Neural cell (in vitro differentiated cells): ENCODE data around the gene SAMM50. TPM values are rescaled to one million over a fixed set of nuclear protein-coding genes. Genes with fewer than 3 reads are reported as not detected.

Source experiments
- H2AFZ ChIP-seq: fragments of 200-600, 300-800 bp; sonication (generic), shearing (Covaris generic); 2 replicates; pipeline ENCODE4 v1.6.0; 2014; ENCODE audit warnings: low read depth, mild to moderate bottlenecking, antibody characterized with exemption, low read length, moderate library complexity
- H3F3A ChIP-seq: fragments of 200-600 bp; shearing (Covaris generic); 2 replicates; pipeline ENCODE4 v1.6.1; 2016; ENCODE audit warnings: mild to moderate bottlenecking, moderate library complexity, mixed read lengths, antibody characterized with exemption, low read length; ENCODE audit not compliant: insufficient read depth, poor library complexity, severe bottlenecking
- H3K27ac ChIP-seq: fragments of 200-600, 300-800 bp; sonication (generic), shearing (Covaris generic); 2 replicates; pipeline ENCODE4 v1.5.1; 2014; ENCODE audit warnings: mild to moderate bottlenecking, low read length, moderate library complexity
- H3K27me3 ChIP-seq: fragments of 300-800, 200-600 bp; sonication (generic), shearing (Covaris generic); 2 replicates; pipeline ENCODE4 v1.6.0; 2014; ENCODE audit warnings: mild to moderate bottlenecking, low read depth, low read length, moderate library complexity; ENCODE audit not compliant: insufficient read depth
- H3K36me3 ChIP-seq: fragments of 300-800, 200-600 bp; sonication (generic), shearing (Covaris generic); 2 replicates; pipeline ENCODE4 v1.5.1; 2014; ENCODE audit warnings: mild to moderate bottlenecking, antibody characterized with exemption, low read length, moderate library complexity; ENCODE audit not compliant: insufficient read depth
- H3K4me2 ChIP-seq: fragments of 300-800, 200-600 bp; sonication (generic), shearing (Covaris generic); 2 replicates; pipeline ENCODE4 v1.6.0; 2014; ENCODE audit warnings: mild to moderate bottlenecking, low read length
- H3K4me3 ChIP-seq: fragments of 300-800, 200-600 bp; sonication (generic), shearing (Covaris generic); 2 replicates; pipeline ENCODE4 v1.5.1; 2014; ENCODE audit warnings: mild to moderate bottlenecking, low read length, moderate library complexity
- H3K79me2 ChIP-seq: fragments of 200-600 bp; shearing (Covaris generic); replicated peaks from 2 replicates; pipeline ENCODE4 v1.6.0; 2014; ENCODE audit warnings: mild to moderate bottlenecking, low read length, moderate library complexity; ENCODE audit not compliant: insufficient read depth
- H3K9ac ChIP-seq: fragments of 300-800, 200-600 bp; sonication (generic), shearing (Covaris generic); 2 replicates; pipeline ENCODE4 v1.6.1; 2016; ENCODE audit warnings: mild to moderate bottlenecking, low read length, mixed read lengths
- H3K9me2 ChIP-seq: fragments of 200-600 bp; shearing (Covaris generic); 2 replicates; pipeline ENCODE4 v1.6.1; 2016; ENCODE audit warnings: mild to moderate bottlenecking, low read length, mixed read lengths; ENCODE audit not compliant: insufficient read depth
- H3K9me3 ChIP-seq: fragments of 200-600, 300-800 bp; sonication (generic), shearing (Covaris generic); 2 replicates; pipeline ENCODE4 v1.6.1; 2016; ENCODE audit warnings: mild to moderate bottlenecking, mixed run types, low read length, moderate library complexity, mixed read lengths
- H4K20me1 ChIP-seq: fragments of 200-600 bp; shearing (Covaris generic); 2 replicates; pipeline ENCODE4 v1.6.1; 2016; ENCODE audit warnings: mild to moderate bottlenecking, mixed run types; ENCODE audit not compliant: insufficient read depth
- CTCF ChIP-seq: fragments of 450-650 bp; IDR thresholded peaks from 2 replicates; pipeline ENCODE4 v1.5.1; 2014; ENCODE audit warnings: antibody characterized with exemption, mild to moderate bottlenecking, moderate library complexity; ENCODE audit not compliant: poor library complexity, severe bottlenecking
- EP300 ChIP-seq: fragments of 450-650 bp; conservative IDR thresholded peaks from 2 replicates; pipeline ENCODE4 v1.6.1; 2014; ENCODE audit warnings: antibody characterized with exemption, mild to moderate bottlenecking, moderate library complexity; ENCODE audit not compliant: poor library complexity, severe bottlenecking
- EZH2 ChIP-seq: fragments of 200-600, 300-800 bp; shearing (Covaris generic), sonication (generic); IDR thresholded peaks from 2 replicates; pipeline ENCODE4 v1.6.1; 2014; ENCODE audit warnings: antibody characterized with exemption, low read length, borderline replicate concordance, mild to moderate bottlenecking; ENCODE audit not compliant: insufficient read depth, poor library complexity, severe bottlenecking
- MXI1 ChIP-seq: fragments of 450-650 bp; conservative IDR thresholded peaks from 2 replicates; pipeline ENCODE4 v1.6.1; 2014; ENCODE audit warnings: antibody characterized with exemption, mild to moderate bottlenecking; ENCODE audit not compliant: poor library complexity, severe bottlenecking
- POLR2AphosphoS5 ChIP-seq: IDR thresholded peaks from 2 replicates; pipeline ENCODE4 v1.6.1; 2012
- RAD21 ChIP-seq: fragments of 450-650 bp; conservative IDR thresholded peaks from 2 replicates; pipeline ENCODE4 v1.6.1; 2014; ENCODE audit warnings: antibody characterized with exemption, mild to moderate bottlenecking, moderate library complexity
- REST ChIP-seq: IDR thresholded peaks from 2 replicates; pipeline ENCODE4 v1.6.1; 2012; ENCODE audit warnings: borderline replicate concordance
- SMC3 ChIP-seq: fragments of 450-650 bp; conservative IDR thresholded peaks from 2 replicates; pipeline ENCODE4 v1.6.1; 2014; ENCODE audit warnings: antibody characterized with exemption, mild to moderate bottlenecking, moderate library complexity; ENCODE audit not compliant: poor library complexity
- TAF1 ChIP-seq: IDR thresholded peaks from 2 replicates; pipeline ENCODE4 v1.6.1; 2012; ENCODE audit warnings: low read depth
- polyA plus RNA-seq: library from polyadenylated mRNA; depleted of rRNA; stranded (reverse); fragments of >200 nt; gene quantifications from 2 replicates; pipeline ENCODE4 v1.2.3, GENCODE V29; 2014

SAMM50 gene
- polyA plus RNA-seq, 1 donor from 2014 or later: 38.1 TPM

- Histone ChIP-seq H3F3A (no peaks in the 10 kb centered on the region), H3K4me2 (no peak overlapping the region), H2AFZ (no peak overlapping the region), H3K79me2 (no peaks in the 10 kb centered on the region), H3K27me3 (no peaks in the 10 kb centered on the region), H3K27ac (no peak overlapping the region), H3K9me3 (no peaks in the 10 kb centered on the region), H3K36me3 (no peaks in the 10 kb centered on the region), H3K9me2 (no peaks in the 10 kb centered on the region), H4K20me1 (no peaks in the 10 kb centered on the region), H3K9ac (no peak overlapping the region), H3K4me3 (no peak overlapping the region)
- no peak for TF ChIP-seq REST
Measured at GRCh38 chr22:43919106-43919973, 35.9 kb upstream of the SAMM50 start.

- Histone ChIP-seq H3K79me2 (no peaks in the 10 kb centered on the region), H3K9me3 (no peaks in the 10 kb centered on the region), H3K4me3 (no peak overlapping the region), H4K20me1 (no peaks in the 10 kb centered on the region), H3K27ac (no peak overlapping the region), H2AFZ (no peak overlapping the region), H3K36me3 (no peaks in the 10 kb centered on the region), H3K4me2 (no peak overlapping the region), H3K9me2 (no peaks in the 10 kb centered on the region), H3F3A (no peaks in the 10 kb centered on the region), H3K9ac (no peak overlapping the region), H3K27me3 (no peaks in the 10 kb centered on the region)
- no peak for TF ChIP-seq CTCF
- TF ChIP-seq TAF1: no peak
- no peak for TF ChIP-seq MXI1
- no peak for TF ChIP-seq POLR2AphosphoS5
- TF ChIP-seq SMC3: no peak
Measured at GRCh38 chr22:43921370-43921769, 33.9 kb upstream of the SAMM50 start.

- Histone ChIP-seq H3K79me2 (no peaks in the 10 kb centered on the region), H3F3A (no peaks in the 10 kb centered on the region), H3K9me3 (no peaks in the 10 kb centered on the region), H3K27me3 (no peaks in the 10 kb centered on the region), H2AFZ (no peak overlapping the region), H3K4me2 (no peak overlapping the region), H3K9ac (no peak overlapping the region), H3K4me3 (no peak overlapping the region), H3K36me3 (no peaks in the 10 kb centered on the region), H4K20me1 (no peaks in the 10 kb centered on the region), H3K27ac (no peak overlapping the region), H3K9me2 (no peaks in the 10 kb centered on the region)
- no peak for TF ChIP-seq EZH2
- TF ChIP-seq EP300: no peak
- TF ChIP-seq CTCF: no peak
- TF ChIP-seq RAD21: no peak
- no peak for TF ChIP-seq MXI1
- TF ChIP-seq SMC3: no peak
- TF ChIP-seq TAF1: no peak
- TF ChIP-seq REST: no peak
- TF ChIP-seq POLR2AphosphoS5: no peak
Measured at GRCh38 chr22:43922123-43922522, 33.1 kb upstream of the SAMM50 start.
